Chondrocyte (in vitro differentiated cells): ENCODE measurements around the gene KCNAB1. TPM values are rescaled to one million over a fixed set of nuclear protein-coding genes. Genes with fewer than 3 reads are reported as not detected.

Source experiments
- DNase-seq: peaks from one replicate; pipeline ENCODE4 v3.0.0; 2021; ENCODE audit warnings: mixed read lengths, low spot score
- H3K27ac Mint-ChIP-seq: one replicate; pipeline ENCODE4 v1.8.0; 2021; ENCODE audit warnings: mild to moderate bottlenecking, moderate library complexity, mixed read lengths; ENCODE audit not compliant: unreplicated experiment
- H3K27me3 Mint-ChIP-seq: 2 replicates; pipeline ENCODE4 v1.8.0; 2021; ENCODE audit warnings: low read depth, mixed read lengths
- H3K36me3 Mint-ChIP-seq: 2 replicates; pipeline ENCODE4 v1.8.0; 2021; ENCODE audit warnings: low read depth, mixed read lengths
- H3K4me1 Mint-ChIP-seq: 2 replicates; pipeline ENCODE4 v1.8.0; 2021; ENCODE audit warnings: low read depth, mild to moderate bottlenecking, mixed read lengths
- H3K4me3 Mint-ChIP-seq: one replicate; pipeline ENCODE4 v1.8.0; 2021; ENCODE audit warnings: mild to moderate bottlenecking, moderate library complexity, mixed read lengths; ENCODE audit not compliant: unreplicated experiment
- H3K9me3 Mint-ChIP-seq: 2 replicates; pipeline ENCODE4 v1.8.0; 2021; ENCODE audit warnings: low read depth, mixed read lengths
- total RNA-seq: library from RNA; stranded (reverse); gene quantifications from 3 replicates; pipeline ENCODE4 v1.2.1, GENCODE V29; 2021
- TF ChIP-seq, protein P1 (sequence below): fragments of 200-600 bp; sonication (generic); IDR thresholded peaks from 2 replicates; pipeline ENCODE4 v1.5.0; 2021; ENCODE audit warnings: antibody characterized with exemption, mild to moderate bottlenecking, moderate library complexity

The KCNAB1 gene
- total RNA-seq, 1 donor from 2014 or later = 3.4 TPM

DNA sequence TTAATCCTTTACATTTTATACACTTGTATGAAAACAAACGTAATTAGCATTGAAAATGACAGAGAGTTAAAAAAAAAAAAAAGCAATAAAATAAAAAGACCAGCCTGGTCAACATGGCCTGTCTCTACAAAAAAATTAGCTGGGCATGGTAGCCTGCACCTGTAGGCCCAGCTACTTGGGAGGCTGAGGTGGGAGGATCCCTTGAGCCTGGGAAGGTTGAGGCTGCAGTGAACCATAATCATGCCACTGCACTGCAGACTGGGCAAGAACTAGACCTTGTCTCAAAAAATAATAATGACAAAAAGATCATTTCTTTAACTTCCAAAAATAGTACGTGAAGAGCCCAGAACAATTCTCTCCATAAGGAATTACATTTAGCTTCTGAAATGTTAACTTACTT lies 432.6 kb downstream of the KCNAB1 start:
- DNase-seq = no peak
- Mint-ChIP-seq H3K27ac (peak overlapping the region; percentile 99), H3K9me3 (no peaks in the 10 kb centered on the region), H3K36me3 (peaks cover 26% of the 10 kb centered on the region), H3K4me1 (peaks cover 61% of the 10 kb centered on the region), H3K4me3 (peak overlapping the region; percentile 96), H3K27me3 (no peaks in the 10 kb centered on the region)
- TF ChIP-seq, protein P1, sequence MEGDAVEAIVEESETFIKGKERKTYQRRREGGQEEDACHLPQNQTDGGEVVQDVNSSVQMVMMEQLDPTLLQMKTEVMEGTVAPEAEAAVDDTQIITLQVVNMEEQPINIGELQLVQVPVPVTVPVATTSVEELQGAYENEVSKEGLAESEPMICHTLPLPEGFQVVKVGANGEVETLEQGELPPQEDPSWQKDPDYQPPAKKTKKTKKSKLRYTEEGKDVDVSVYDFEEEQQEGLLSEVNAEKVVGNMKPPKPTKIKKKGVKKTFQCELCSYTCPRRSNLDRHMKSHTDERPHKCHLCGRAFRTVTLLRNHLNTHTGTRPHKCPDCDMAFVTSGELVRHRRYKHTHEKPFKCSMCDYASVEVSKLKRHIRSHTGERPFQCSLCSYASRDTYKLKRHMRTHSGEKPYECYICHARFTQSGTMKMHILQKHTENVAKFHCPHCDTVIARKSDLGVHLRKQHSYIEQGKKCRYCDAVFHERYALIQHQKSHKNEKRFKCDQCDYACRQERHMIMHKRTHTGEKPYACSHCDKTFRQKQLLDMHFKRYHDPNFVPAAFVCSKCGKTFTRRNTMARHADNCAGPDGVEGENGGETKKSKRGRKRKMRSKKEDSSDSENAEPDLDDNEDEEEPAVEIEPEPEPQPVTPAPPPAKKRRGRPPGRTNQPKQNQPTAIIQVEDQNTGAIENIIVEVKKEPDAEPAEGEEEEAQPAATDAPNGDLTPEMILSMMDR = no peak

DNA sequence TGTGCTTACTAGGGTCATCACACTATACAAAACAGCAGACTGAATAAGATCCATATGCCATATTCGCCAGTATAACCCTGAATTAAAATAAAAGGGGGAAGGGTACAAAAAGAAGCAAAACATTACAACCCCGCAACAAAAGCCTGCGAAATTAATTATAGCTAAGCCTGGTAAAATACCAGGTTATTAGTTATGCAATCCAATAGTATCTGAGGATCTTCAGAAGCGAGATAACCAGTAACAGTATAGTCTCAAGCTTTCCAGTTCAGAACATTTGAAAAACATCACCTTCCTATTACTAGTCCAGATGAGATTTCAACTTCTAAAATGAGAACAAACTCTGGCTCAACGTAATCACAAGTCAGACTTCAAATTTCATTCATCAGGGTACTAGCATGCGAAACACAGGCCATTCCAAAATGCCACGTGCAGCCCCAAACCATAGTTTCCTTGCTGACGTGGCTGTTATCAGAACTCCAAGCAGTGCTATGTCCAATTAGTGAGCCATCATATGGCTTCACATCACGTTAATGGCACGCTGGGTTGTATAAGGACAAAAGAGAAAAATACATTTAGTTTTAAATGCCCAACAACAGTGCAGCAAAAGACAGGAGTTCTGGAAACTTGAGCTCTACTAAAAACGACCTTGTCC lies 433.5 kb downstream of the KCNAB1 start:
- TF ChIP-seq, protein P1 = no peak

DNA sequence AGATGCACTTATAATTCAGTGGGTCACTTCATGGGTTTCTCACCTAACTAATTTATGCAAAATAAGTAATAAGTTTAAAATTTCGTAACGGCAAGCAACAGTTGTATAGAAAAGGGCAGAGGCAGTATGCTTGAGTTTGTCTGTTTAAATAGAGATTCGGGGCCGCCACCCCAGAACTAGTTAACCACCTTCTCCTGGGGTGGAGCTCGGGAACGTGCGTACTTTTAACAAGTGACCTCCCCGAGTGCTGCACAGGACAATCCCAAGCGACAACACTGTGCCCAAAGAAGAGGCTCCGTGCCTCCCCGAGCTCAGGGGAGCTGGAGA lies 434.1 kb downstream of the KCNAB1 start:
- Mint-ChIP-seq H3K27me3 (no peaks in the 10 kb centered on the region), H3K9me3 (no peaks in the 10 kb centered on the region), H3K4me1 (peaks cover 47% of the 10 kb centered on the region), H3K27ac (peak overlapping the region; percentile 99), H3K36me3 (peaks cover 21% of the 10 kb centered on the region), H3K4me3 (peak overlapping the region; percentile 96)
- TF ChIP-seq, protein P1 = no peak
- no peak for DNase-seq

More for the DNA sequence above, 433.5 kb downstream of the KCNAB1 start:
- Mint-ChIP-seq H3K4me1 (peaks cover 53% of the 10 kb centered on the region), H3K27ac (peak overlapping the region; percentile 99), H3K4me3 (peak overlapping the region; percentile 96), H3K9me3 (no peaks in the 10 kb centered on the region), H3K36me3 (peaks cover 23% of the 10 kb centered on the region), H3K27me3 (no peaks in the 10 kb centered on the region)
- DNase-seq = no peak

DNA sequence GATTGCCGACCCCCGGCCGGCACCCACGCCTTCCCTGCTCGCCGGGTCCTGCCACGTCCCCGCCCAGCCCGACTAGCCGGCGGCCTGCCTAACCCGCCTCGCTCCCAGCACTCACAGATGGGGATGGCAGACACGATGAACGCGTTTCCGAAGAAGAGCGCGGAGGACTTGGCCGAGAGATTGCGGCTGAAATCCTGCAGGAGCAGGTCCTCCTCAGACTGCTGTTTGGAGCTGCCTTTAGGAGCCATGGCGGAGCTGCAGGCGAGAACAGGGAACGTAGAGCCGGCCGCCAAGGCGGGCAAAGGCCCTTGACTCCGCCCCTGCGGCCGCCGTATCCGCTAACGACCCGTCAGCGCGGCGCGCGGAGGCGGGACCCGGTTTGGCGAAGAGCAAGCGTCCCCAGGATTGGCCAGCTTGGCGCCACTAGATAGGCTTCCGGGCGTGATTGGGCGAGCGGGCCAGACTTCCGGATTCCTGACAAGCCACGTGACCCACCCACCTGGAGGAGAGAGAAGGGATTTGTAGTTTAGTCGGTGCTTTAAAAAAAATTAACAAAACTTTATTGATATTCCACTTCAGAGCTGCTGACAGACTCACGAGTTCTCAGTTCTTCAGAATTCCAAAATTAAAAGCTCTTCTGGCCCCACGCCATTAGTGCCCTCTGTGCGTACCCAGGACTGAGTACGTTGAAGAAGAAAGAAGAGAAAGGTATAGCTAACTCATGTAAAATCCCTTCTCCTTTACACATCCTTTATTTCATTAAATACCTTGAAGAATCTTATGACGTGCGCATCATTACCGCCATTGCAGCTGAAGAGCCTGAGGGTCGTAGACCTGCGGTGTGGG lies 434.7 kb downstream of the KCNAB1 start, which contains the start of gene SSR3:
Gene SSR3, minus strand, starts transcription at position 276 of the 846 bp plus-strand sequence. Its CDS starts 28 bp downstream, at position 248.
- Mint-ChIP-seq H3K4me1 (peaks cover 41% of the 10 kb centered on the region), H3K36me3 (peaks cover 21% of the 10 kb centered on the region), H3K4me3 (peak within 1 kb of the TSS; percentile 96), H3K9me3 (no peaks in the 10 kb centered on the region), H3K27me3 (no peaks in the 10 kb centered on the region), H3K27ac (peak within 1 kb of the TSS; percentile 99)
- TF ChIP-seq, protein P1 = peak; percentile 25
- peak; percentile 100 for DNase-seq

DNA sequence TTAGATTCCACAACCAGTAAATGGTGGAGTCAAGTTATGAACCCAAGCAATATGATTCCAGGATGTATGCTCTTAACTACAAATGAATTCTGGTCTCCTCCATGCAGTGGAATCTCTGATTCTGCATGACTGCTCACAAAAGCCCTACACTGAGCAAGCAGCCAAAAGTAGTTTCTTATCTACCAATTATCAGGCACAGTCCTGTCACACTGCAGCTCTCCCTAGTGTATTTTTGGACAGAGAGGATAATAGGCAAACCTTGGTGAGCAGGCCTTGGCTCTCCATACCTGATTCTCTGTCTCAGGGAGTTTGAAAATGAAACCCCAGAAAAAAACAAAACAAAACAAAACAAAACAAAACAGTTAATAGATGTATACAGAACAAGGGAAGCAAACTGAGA lies 438.0 kb downstream of the KCNAB1 start:
- H3K36me3 Mint-ChIP-seq = no peaks in the 10 kb centered on the region
- H3K27me3 Mint-ChIP-seq = no peaks in the 10 kb centered on the region
- H3K9me3 Mint-ChIP-seq = no peaks in the 10 kb centered on the region
- peaks cover 8% of the 10 kb centered on the region for H3K4me1 Mint-ChIP-seq
- H3K27ac Mint-ChIP-seq = no peak overlapping the region
- no peak overlapping the region for H3K4me3 Mint-ChIP-seq
- TF ChIP-seq, protein P1 = no peak
- no peak for DNase-seq
